Transverse colon (tissue), 3 donors: Measurements from ENCODE around the gene TREH.

Experiments used
- CTCF ChIP-seq, 5 experiments: fragments of 200-600 bp in 3 of 5; fragments of 450-650 bp in 2 of 5; sonication (generic) in 3 of 5; IDR thresholded peaks; 1 replicate in 2 of 5; 2 replicates in 3 of 5; pipeline ENCODE4 v1.5.1; 2016 to 2017; ENCODE audit warnings: antibody characterized with exemption in 5 of 5, inconsistent platforms in 3 of 5, mild to moderate bottlenecking in 2 of 5, moderate library complexity in 1 of 5
- POLR2A ChIP-seq: fragments of 450-650 bp; IDR thresholded peaks from one replicate; pipeline ENCODE4 v1.6.1; 2016; ENCODE audit warnings: antibody characterized with exemption, mild to moderate bottlenecking, moderate library complexity

GRCh38 chr11:118628432-118628831 lies 51.0 kb downstream of the TREH start:
- TF ChIP-seq POLR2A = no peak
- no peak for TF ChIP-seq CTCF (IDR thresholded peaks at IDR 0.05)
